ENCODE measurements around the gene LSAMP.

Gene LSAMP

DNA sequence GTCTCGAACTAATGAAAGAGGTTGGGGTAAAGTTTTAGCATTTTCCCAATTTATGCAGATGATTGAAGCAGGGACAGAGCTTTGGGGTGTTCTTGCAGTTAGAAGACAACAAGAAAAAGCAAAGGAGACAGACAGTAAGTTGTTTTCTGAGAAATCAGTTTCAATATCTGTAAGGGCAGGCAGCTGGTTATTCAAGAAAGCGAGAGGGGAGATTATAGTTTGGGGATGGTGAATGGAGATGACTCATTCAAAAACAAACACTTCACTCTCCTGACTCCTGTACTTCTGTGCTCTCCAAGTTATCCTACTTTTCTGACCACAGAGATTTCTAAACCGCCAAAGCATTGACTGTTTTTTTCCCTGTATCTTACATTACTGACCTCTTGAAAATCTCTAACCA lies 469.9 kb downstream of the LSAMP start:
- DNase-seq (ENCODE audit: low read depth in 2 of 3, low spot score in 1 of 3) = no peak

- no peak for DNase-seq (ENCODE audit: low read depth in 2 of 3, low spot score in 1 of 3)
These were observed 470.3 kb downstream of the LSAMP start for GRCh38 chr3:115974940-115975339.

- DNase-seq (ENCODE audit: low read depth in 2 of 3, low spot score in 1 of 3) = no peak
These were observed 476.4 kb downstream of the LSAMP start for GRCh38 chr3:115968871-115969270.

DNA sequence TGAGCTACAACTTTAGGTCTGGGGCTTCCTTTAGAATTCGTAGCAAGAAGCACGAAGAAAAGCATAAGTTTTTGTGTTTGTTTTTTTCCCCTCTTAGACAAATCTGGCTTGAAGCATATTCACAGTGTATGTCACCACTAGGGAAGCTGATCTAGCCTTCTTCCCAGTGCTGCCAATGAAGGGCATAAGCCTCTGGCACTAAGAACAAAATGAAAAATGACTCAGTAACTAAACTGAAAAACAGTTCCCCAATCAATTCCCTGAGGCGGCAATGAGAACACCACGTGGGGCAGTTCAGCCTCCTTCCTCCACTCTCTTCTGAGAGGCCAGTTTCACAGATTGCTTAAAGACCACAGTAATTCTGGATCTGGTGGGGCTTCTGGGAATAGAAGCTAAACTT lies 483.9 kb downstream of the LSAMP start:
- DNase-seq (ENCODE audit: low read depth in 2 of 3, low spot score in 1 of 3) = no peak

DNA sequence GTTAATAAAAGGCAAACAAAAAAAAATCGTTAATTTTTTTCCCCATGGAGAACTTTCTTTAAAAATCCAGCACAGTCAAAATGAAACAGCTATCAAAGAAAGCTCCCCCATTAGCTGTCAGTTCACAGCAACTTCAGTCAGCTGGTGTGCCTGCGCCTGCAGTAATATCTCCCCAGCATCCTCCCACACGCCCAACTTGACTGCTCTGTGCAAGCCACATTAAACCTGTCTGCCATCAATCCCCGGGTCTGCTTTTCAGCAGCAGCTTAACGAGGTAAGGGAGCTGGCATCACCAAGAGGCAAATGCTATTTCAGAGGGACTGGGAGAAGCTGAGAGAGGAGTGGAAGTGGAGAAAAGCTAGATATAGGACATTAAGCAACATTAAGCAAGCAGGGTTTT lies 484.5 kb downstream of the LSAMP start:
- no peak for DNase-seq (ENCODE audit: low read depth in 2 of 3, low spot score in 1 of 3)

- no peak for DNase-seq (ENCODE audit: low read depth in 2 of 3, low spot score in 1 of 3)
These were observed 486.8 kb downstream of the LSAMP start for GRCh38 chr3:115958526-115958925.

DNA sequence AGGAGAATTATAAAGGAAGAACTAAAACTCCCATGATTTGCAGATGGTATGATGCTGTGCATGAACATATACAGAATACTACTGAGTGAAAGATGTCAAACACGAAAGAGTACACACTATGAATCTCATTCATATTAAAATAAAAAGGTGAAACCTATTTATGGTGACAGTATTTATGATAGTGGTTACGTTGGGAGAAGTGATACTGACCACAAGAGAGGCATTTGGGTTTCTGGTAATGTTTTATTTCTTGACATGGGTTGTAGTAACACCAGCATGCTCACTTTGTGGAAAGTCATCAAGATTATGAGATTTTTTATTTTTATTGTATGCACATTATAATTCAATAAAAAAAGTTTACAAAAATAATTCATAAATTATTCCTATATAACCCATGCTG lies 498.0 kb downstream of the LSAMP start:
- DNase-seq (ENCODE audit: low read depth in 2 of 3, low spot score in 1 of 3) = no peak

- DNase-seq (ENCODE audit: low read depth in 2 of 3, low spot score in 1 of 3) = no peak
These were observed 501.7 kb downstream of the LSAMP start for GRCh38 chr3:115943579-115943978.

- DNase-seq (ENCODE audit: low read depth in 2 of 3, low spot score in 1 of 3) = no peak
These were observed 508.2 kb downstream of the LSAMP start for GRCh38 chr3:115937054-115937453.

DNA sequence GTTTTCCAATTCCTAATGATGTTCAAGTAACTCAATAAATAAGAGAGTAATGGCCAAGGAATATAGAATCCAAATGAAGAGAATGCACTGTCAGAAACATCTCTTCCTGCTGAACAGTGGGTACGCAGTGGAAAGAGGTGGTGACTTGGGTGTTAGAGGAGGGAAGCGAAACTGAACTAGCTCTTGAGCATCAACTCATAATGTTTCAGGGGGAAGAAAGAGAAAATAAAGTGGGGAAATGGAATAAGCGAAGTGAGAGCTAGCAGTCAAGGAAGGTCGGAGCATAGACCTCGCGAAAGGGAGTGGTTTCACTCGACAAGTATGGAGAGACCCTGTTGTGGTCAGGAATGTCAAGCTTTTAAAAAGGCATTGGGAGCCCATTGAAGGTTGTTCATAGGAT lies 512.5 kb downstream of the LSAMP start:
- no peak for DNase-seq (ENCODE audit: low read depth in 2 of 3, low spot score in 1 of 3)

DNA sequence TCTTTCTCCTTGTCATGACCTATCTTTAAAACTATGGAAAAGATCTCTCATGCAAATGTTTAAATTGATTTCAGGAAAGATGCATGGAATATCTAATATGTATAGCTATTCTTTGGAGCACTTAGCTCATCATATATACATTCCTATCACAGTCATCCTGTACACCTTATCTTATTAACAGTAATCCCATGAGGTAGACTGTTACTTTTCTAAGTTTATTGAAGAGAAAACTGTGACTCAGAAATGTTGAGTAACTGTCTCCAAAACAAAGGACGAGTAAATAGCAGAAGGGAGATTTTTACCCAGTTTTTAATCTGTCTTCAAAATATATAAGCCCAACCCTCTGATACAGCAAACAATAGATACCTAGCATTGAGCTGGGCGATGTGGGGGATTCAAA lies 513.7 kb downstream of the LSAMP start:
- DNase-seq (ENCODE audit: low read depth in 2 of 3, low spot score in 1 of 3) = no peak

- no peak for DNase-seq (ENCODE audit: low read depth in 2 of 3, low spot score in 1 of 3)
These were observed 514.4 kb downstream of the LSAMP start for GRCh38 chr3:115930922-115931321.

GRCh38 chr3:115930168-115930567 lies 515.1 kb downstream of the LSAMP start:
- DNase-seq (ENCODE audit: low read depth in 2 of 3, low spot score in 1 of 3) = no peak

DNA sequence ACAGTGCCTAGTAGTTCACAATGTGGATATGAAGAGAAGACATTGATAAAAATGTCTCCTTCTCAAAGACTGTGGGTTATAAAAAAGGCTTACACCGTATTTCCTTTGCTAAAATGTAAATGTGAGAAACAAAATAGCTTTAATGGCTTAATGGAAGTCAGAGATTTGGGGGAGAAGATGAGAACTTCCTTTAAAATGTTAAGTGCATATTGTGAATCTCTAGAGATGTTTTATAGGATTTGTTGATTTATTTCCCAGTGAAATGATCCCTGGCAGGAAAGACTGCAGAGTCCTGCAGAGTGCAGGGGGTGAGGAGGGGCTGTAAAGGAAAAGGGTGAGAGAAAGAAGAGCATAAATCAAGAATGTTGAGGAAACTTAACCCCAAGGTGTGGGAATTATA lies 516.9 kb downstream of the LSAMP start:
- DNase-seq (ENCODE audit: low read depth in 2 of 3, low spot score in 1 of 3) = no peak

DNA sequence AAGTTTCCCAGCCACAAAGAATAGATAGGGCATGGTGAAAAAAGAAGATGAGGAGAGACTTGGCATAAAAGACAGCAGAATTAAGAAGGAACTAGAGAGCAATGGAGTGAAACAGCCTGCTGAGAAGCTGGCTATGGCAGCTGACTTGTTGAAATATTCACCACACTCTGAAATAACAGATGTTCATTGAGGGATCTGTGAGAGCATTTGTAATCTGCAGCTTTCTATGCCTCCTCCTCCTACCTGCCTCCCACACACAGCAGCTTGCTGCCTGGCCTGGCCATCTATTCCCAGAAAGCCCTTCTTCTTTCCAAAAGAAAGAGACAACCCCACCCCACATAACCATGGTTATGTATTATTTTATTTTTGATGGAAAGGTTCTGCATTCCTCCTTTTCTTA lies 518.1 kb downstream of the LSAMP start:
- DNase-seq (ENCODE audit: low read depth in 2 of 3, low spot score in 1 of 3) = no peak

GRCh38 chr3:115922681-115923347 lies 522.5 kb downstream of the LSAMP start:
- DNase-seq (ENCODE audit: low read depth in 2 of 3, low spot score in 1 of 3) = no peak

DNA sequence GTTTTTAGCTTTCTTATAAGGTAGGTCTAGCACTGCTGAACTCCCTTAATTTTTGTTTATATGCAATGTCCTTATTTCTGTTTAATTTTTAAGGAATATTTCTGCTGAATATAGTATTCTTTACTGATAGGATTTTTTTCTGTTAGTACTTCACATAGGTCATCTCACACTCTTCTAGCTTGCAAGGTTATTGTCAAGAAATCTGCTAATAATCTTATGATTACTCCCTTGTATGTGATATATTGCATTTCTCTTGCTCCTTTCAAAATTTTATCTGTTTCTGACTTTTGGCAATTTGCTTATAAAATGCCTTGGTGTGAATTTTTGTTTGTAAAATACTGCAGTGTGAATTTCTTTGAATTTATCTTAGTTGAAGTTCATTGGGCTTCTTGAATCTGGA lies 523.6 kb downstream of the LSAMP start:
- DNase-seq (ENCODE audit: low read depth in 2 of 3, low spot score in 1 of 3) = no peak

DNA sequence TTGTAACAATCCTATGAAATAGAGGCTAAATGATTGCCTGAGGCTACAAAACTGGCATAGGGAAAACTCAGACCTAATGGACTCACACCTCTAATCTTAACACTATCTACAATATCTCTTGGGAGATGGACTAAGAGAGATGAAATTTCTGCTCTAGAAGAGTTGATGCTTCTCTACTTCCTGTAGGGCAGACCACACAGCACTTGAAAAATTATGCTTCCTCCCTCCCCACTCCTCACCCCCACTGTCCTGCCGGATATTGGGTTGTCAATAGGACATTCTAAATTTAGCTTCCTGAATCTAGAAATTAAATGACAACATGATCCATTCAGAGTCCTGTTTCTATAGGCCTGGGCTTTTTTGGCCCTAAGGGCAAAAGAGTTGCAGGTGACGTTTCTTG lies 526.4 kb downstream of the LSAMP start:
- no peak for DNase-seq (ENCODE audit: low read depth in 2 of 3, low spot score in 1 of 3)

DNA sequence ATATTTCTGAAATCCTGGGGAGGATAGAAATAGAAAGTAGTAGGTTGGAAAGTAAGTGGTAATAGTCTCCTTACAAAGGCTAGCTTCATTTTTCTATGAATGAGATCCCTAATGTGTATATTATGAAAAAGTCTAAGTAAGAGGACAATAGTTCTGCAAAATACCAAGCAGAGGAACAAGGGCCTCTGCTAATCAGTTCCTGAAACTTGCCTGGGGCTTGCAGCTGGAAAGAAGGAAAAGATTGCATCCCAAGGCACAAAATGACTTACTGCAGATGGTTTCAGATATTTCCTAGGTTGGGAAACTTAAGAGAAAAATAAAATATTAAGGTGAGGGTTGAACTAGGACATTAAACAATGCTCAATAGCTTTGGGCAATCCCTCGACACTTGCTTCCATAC lies 528.4 kb downstream of the LSAMP start:
- no peak for DNase-seq (ENCODE audit: low read depth in 2 of 3, low spot score in 1 of 3)

GRCh38 chr3:115915061-115915460 lies 530.2 kb downstream of the LSAMP start:
- no peak for DNase-seq (ENCODE audit: low read depth in 2 of 3, low spot score in 1 of 3)

DNA sequence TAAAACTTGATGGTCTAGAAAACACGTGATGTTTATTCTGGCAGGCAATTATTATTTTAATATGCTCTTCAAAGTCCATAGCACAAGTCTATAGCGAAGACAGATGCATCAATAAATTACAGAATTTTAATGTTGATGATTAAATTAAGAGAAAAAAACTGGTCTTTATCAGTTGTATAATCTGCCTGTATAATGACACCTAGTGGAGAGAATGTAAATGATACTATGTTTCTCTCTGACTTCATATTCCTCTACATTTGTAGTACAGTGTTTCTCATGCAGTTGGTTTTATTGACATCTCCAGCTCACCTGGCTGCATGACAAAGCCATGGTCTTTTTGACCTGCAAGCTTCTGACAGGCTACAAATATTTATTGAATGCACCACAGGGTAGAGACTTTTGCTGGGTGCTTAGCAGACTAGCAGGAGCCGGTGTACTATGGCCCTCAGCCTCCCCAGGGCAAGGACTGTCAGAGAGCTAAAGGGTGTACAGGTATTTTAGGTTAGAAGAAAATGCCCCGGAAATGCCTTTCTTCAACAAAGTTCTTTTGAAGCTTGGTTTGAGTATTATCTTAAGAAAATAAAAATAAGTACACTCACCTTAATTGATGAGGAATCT lies 532.1 kb downstream of the LSAMP start:
- DNase-seq (ENCODE audit: low read depth in 2 of 3, low spot score in 1 of 3) = no peak

DNA sequence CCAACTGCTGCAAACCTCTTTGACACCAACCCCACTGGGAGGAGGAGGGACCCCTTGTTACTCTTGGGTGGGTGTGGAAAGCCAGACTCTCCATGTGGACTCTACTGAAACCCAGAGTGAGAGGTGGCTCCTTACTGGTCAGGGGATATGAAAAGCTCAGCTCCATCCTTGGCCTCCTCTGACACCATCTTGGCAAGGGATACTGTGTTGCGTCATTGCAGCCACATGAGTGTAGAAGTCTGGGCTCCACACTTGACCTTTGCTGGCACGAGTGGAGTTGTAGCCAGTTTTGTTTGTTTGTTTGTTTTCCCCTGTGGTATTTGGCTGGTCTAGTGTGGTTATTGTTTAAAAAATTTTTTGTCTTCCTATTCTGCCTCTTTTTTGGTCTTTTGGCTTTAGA lies 532.9 kb downstream of the LSAMP start:
- DNase-seq (ENCODE audit: low read depth in 2 of 3, low spot score in 1 of 3) = no peak

- DNase-seq (ENCODE audit: low read depth in 2 of 3, low spot score in 1 of 3) = no peak
These were observed 539.4 kb downstream of the LSAMP start for GRCh38 chr3:115905871-115906270.
